Coronary artery (tissue), 2 donors: ENCODE results near the gene IKBIP.
A peak's percentile ranks its signal among the peaks of the same experiment; 100 is the strongest.
"Not testable (repeated sequence)": the region's sequence is repeated elsewhere in the genome, so short reads cannot be mapped to it uniquely, and the experiment has no call there.

Experiments used
- DNase-seq: peaks from one replicate; pipeline ENCODE4 v3.0.0-alpha.2; 2017; ENCODE audit warnings: low spot score
- H3K27ac ChIP-seq, 2 donors: fragments of 200-600 bp; sonication (generic); one replicate each; pipeline ENCODE4 v1.5.1; 2016 to 2019
- H3K4me3 ChIP-seq: fragments of 200-600 bp; sonication (generic); 2 replicates; pipeline ENCODE4 v1.5.1; 2016; ENCODE audit warnings: mild to moderate bottlenecking, moderate library complexity
- CTCF ChIP-seq: fragments of 200-600 bp; sonication (generic); IDR thresholded peaks from one replicate; pipeline ENCODE4 v1.5.1; 2019; ENCODE audit warnings: antibody characterized with exemption

The IKBIP gene

GRCh38 chr12:98653866-98654493 lies 9.4 kb upstream of the IKBIP start:
- no peak overlapping the region for H3K4me3 ChIP-seq
- no peak for DNase-seq
- TF ChIP-seq CTCF, result peak; percentile 19
- no peak overlapping the region for H3K27ac ChIP-seq

DNA sequence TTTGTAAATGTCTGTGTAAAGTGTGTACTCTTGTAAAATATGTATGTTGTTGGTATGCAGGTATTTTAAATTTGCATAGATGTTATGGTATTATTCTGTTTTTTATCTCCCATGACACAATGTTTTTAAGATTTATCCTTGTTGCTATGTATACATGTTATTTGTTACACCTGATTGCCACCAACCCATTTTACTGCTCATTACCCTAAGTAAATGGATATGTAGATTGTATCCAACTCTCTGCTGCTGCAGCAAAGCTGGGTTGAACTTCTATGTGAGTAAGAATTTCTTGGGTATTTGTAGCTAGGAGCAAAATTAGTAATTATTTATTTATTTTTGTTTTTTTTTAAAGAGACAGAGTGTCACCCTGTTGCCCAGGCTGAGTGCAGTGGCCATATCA lies 6.7 kb upstream of the IKBIP start:
- DNase-seq, result no peak
- TF ChIP-seq CTCF, result no peak
- no peak overlapping the region for H3K4me3 ChIP-seq
- H3K27ac ChIP-seq, result no peak overlapping the region

DNA sequence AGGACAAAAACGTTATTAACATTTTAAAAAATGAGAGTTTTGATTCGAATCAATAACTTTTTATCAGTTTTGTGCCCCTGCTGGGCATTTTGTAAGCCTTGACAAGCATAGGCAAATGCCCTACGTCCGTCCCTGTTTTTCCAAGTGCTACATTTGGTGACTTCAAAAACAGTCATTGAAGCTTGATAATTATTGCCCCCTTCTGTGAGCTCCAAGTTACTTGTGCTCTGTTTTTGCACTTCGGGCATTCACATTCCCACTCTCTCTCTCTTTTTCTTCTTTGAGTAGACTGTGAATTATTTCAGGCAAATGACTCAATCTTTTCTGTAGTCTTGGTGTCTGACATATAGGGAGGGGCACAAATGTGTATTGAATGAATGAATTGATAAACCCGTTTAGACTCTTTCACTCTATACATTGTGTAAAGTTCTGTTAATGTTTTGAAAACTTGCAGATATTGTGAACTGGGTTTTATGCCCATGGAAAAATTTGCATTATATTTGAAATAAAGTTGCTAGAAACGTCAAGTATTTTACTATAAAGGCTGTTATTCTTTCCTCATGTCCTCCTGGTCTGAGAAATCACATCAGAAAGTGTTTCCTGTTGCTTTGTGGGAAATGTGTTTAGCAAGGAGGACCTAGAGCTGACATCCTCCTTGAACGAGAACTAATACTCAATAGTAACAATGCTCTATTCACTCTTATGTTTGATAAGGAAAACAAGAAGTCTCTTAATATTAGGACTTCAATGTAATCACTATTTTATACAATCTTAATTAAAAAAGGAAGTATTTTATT lies 1.9 kb upstream of the IKBIP start:
- TF ChIP-seq CTCF, result no peak
- DNase-seq, result no peak
- H3K4me3 ChIP-seq, result peak overlapping the region; percentile 78
- peak overlapping the region in 1 of 2 donors; percentile 11 for H3K27ac ChIP-seq

GRCh38 chr12:98645572-98646067 lies 1.0 kb upstream of the IKBIP start:
- no peak for DNase-seq
- TF ChIP-seq CTCF, result no peak
- Histone ChIP-seq H3K27ac (peak overlapping the region; percentile 81 to 88), H3K4me3 (peak overlapping the region; percentile 78)

- Histone ChIP-seq H3K27ac (peak overlapping the region; percentile 81 to 88), H3K4me3 (peak overlapping the region; percentile 78)
- no peak for DNase-seq
- no peak for TF ChIP-seq CTCF
Measured at GRCh38 chr12:98644433-98644711, 216 bp downstream of the IKBIP start.

- H3K4me3 ChIP-seq, result not testable (repeated sequence)
Measured at GRCh38 chr12:98642801-98643200, 1.8 kb downstream of the IKBIP start.

DNA sequence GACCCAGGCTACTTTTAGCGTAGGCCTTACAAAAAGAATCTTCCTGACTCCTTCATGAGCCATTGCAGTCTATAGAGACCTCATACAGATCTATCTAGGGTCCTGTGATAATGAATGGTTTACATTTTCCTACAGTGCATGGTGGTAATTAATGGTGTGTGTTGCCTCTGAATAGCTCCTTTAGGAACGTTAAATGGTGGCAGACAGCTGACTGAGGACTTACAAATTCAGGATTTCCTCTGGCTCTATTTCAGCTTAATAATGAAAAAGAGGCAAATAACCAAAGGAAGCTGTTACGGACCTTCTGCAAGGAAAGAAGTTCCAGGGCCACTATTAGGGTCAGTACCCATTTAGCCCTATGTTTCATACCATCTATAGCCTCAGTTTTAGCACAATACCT lies 5.1 kb downstream of the IKBIP start:
- no peak for DNase-seq
- no peak for TF ChIP-seq CTCF
- H3K27ac ChIP-seq, result no peak overlapping the region
- H3K4me3 ChIP-seq, result no peak overlapping the region

More at GRCh38 chr12:98642801-98643200, 1.8 kb downstream of the IKBIP start:
- not testable (repeated sequence) for H3K27ac ChIP-seq, DNase-seq
